Muscle of leg (tissue), 11 donors: Measurements from ENCODE around the gene C1orf105. TPM values are rescaled to one million over a fixed set of nuclear protein-coding genes. Genes with fewer than 3 reads are reported as not detected.

ENCODE experiments used
- DNase-seq: peaks from one replicate; pipeline ENCODE4 v3.0.0; 2013
- H3K27ac ChIP-seq: one replicate; pipeline ENCODE4 v1.5.1; 2013; ENCODE audit warnings: mild to moderate bottlenecking, low read length, control low read depth
- H3K27me3 ChIP-seq: one replicate; pipeline ENCODE4 v1.6.1; 2013; ENCODE audit warnings: low read length; ENCODE audit not compliant: control insufficient read depth, insufficient read depth
- H3K36me3 ChIP-seq: one replicate; pipeline ENCODE4 v1.6.1; 2013; ENCODE audit warnings: low read length; ENCODE audit not compliant: control insufficient read depth, insufficient read depth
- H3K4me1 ChIP-seq: one replicate; pipeline ENCODE4 v1.6.1; 2013; ENCODE audit warnings: low read length; ENCODE audit not compliant: control insufficient read depth, insufficient read depth
- H3K4me3 ChIP-seq: one replicate; pipeline ENCODE4 v1.5.1; 2013; ENCODE audit warnings: low read length, control low read depth
- H3K9me3 ChIP-seq: replicated peaks from 2 replicates; pipeline ENCODE4 v1.6.1; 2013; ENCODE audit warnings: low read depth, low read length; ENCODE audit not compliant: control insufficient read depth
- WGBS: methylation state at CpG from one replicate; pipeline ENCODE4 v1.1.5; 2013; ENCODE audit warnings: missing lambda C conversion rate; ENCODE audit not compliant: insufficient coverage; 5-methylcytosine and 5-hydroxymethylcytosine counted together
- polyA plus RNA-seq, 8 donors: library from polyadenylated mRNA; unstranded; fragments of 120-200 nt; gene quantifications; one replicate each; pipeline versions ENCODE4 v1.2.1 to v1.2.3, GENCODE V29; 2013; ENCODE audit warnings: inconsistent platforms in 1 of 8, low replicate concordance in 1 of 8; ENCODE audit not compliant: insufficient read length in 8 of 8, insufficient read depth in 1 of 8
- total RNA-seq: library from RNA; stranded (reverse); fragments of 120-200 nt; gene quantifications from one replicate; pipeline ENCODE4 v1.2.4, GENCODE V29; 2013

Gene C1orf105
- total and polyA plus RNA-seq, 9 donors: 85.2 to 174 (median 99.6) TPM

DNA sequence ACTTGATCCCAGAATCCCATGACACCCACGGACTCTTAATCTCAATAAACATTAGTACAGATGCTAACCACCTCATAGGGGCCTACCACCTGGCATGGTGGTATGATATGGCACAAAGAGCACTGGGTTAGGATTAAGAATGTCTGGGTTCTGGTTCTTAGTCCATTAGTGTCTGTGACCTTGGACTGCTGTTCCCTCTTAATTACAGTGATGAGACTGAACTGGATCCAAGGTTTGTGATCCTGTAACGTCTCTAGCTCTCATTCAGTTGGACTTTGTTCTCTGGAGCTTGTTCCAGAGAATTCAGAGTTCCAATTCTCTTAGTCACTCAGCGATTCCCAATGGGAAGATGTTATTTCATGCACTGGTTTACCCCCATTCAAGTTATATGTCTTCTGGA lies 47.0 kb downstream of the C1orf105 start:
- no peak overlapping the region for H3K4me3 ChIP-seq
- H3K36me3 ChIP-seq: no peaks in the 10 kb centered on the region
- H3K9me3 ChIP-seq: no peaks in the 10 kb centered on the region
- H3K27me3 ChIP-seq: no peaks in the 10 kb centered on the region
- WGBS: no CpG with 5 or more reads among the region's 3 CpGs
- peaks cover 8% of the 10 kb centered on the region for H3K4me1 ChIP-seq
- peak overlapping the region; percentile 24 for H3K27ac ChIP-seq
- DNase-seq: no peak

DNA sequence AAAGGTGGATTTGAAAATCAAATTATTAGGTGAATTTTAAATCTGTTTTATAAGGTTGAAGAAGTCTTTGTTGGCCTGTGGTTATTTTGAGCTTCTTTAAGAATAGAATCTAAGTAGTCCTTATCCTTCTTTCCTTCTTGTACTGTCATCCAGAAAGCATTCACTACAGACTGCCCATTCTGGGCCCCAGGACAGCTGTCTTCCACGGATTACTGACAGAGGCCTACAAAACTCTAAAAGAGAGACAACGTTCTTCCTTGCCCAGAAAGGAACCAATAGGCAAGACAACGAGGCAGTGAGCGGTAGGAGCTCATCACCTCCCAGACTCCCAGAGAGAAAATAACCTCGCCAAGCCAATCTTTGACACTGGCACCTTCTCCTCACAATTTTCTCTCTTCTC lies 47.8 kb downstream of the C1orf105 start:
- H3K27me3 ChIP-seq: no peaks in the 10 kb centered on the region
- DNase-seq: peak; percentile 48
- 61% methylated on average over 3 of the region's 5 CpGs for WGBS
- peaks cover 8% of the 10 kb centered on the region for H3K4me1 ChIP-seq
- H3K4me3 ChIP-seq: no peak overlapping the region
- no peaks in the 10 kb centered on the region for H3K36me3 ChIP-seq
- peak overlapping the region; percentile 1 for H3K27ac ChIP-seq
- no peaks in the 10 kb centered on the region for H3K9me3 ChIP-seq

DNA sequence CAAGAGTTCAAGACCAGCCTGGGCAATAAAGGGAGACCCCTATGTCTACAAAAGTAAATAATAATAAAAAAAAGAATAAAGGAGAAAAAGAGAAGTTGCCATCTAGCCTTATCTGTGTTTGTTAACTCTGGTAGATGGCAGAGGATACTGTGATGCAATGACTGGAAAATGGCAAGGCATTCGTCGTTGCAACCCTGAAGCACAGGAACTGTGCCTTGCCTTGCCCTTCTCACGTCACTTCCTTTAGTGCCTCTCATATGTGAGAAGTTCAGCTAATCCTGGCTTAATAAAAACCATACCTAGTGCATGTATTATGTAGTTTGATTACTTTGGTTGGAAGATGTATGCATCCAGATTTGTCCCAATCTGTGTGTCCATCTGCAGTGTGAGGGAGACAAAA lies 49.2 kb downstream of the C1orf105 start:
- DNase-seq: no peak
- H3K27ac ChIP-seq: no peak overlapping the region
- no peak overlapping the region for H3K4me3 ChIP-seq
- peaks cover 8% of the 10 kb centered on the region for H3K4me1 ChIP-seq
- H3K9me3 ChIP-seq: no peaks in the 10 kb centered on the region
- no peaks in the 10 kb centered on the region for H3K27me3 ChIP-seq
- WGBS: no CpG with 5 or more reads among the region's 3 CpGs
- no peaks in the 10 kb centered on the region for H3K36me3 ChIP-seq

DNA sequence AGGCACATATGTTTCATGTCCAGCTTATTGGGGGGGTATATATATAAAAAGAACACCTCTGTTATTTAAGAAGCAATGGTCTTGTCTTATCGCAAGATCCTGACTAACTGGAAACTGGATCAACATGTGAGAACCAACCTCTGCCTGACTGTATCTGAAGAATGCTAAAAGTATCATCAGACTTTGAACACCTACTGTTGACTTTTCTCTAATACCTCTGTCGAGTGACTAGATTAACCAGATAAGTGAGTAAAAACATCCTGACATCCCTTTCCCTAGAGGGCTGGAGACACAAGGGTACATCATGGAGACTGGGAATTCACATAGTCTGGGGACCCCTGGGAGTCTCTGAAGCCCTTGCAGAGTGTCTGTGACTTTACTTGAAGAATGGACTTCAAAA lies 49.7 kb downstream of the C1orf105 start:
- Histone ChIP-seq H3K27me3 (no peaks in the 10 kb centered on the region), H3K4me3 (no peak overlapping the region), H3K9me3 (no peaks in the 10 kb centered on the region), H3K27ac (no peak overlapping the region), H3K36me3 (no peaks in the 10 kb centered on the region), H3K4me1 (peaks cover 8% of the 10 kb centered on the region)
- no peak for DNase-seq
- no CpG with 5 or more reads among the region's 2 CpGs for WGBS

DNA sequence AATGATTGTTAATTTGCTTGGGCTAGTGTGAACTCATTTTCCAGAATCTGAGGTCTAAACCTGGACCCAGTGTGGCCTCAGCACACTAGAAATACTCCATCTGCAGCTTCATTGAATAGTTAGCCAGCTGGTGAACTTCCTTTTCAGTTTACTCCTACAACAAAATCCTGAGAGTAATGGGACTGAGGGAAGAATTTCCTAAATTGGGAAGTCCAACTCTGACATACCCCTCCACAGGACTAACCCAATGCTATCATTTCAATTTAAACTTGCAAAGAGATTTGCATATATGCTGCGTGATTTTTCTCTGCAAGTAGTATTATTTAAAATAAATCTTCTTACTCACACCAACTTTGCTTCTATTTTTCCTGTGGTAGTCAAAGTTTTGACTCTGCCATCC lies 51.2 kb downstream of the C1orf105 start:
- no peak overlapping the region for H3K4me3 ChIP-seq
- no CpG with 5 or more reads among the region's 1 CpG for WGBS
- H3K9me3 ChIP-seq: no peaks in the 10 kb centered on the region
- no peak overlapping the region for H3K27ac ChIP-seq
- H3K4me1 ChIP-seq: peaks cover 3% of the 10 kb centered on the region
- H3K27me3 ChIP-seq: no peaks in the 10 kb centered on the region
- no peak for DNase-seq
- H3K36me3 ChIP-seq: no peaks in the 10 kb centered on the region

DNA sequence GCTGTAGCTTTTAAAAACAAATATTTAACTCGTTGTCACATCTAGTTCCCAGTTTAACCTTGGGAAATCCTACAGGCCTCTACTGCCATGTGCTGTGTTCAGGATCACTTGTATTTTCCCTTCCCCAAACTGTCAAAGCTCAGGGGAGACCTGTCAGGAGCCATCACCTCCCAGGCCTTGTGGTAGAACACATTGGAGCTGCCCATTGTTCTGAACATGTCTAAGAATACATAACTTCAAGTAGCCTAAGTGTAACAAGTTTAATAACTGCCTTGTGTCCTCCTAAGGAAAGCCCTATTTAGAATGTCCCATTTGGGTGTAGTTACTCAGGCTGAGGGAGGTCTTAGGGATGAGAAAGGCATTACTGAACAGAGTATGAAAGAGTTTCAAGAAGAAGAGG lies 52.0 kb downstream of the C1orf105 start:
- Histone ChIP-seq H3K9me3 (no peaks in the 10 kb centered on the region), H3K36me3 (no peaks in the 10 kb centered on the region), H3K27ac (no peak overlapping the region), H3K27me3 (no peaks in the 10 kb centered on the region), H3K4me3 (no peak overlapping the region), H3K4me1 (no peaks in the 10 kb centered on the region)
- 67% methylated on average over 1 of the region's 1 CpG for WGBS
- DNase-seq: no peak

DNA sequence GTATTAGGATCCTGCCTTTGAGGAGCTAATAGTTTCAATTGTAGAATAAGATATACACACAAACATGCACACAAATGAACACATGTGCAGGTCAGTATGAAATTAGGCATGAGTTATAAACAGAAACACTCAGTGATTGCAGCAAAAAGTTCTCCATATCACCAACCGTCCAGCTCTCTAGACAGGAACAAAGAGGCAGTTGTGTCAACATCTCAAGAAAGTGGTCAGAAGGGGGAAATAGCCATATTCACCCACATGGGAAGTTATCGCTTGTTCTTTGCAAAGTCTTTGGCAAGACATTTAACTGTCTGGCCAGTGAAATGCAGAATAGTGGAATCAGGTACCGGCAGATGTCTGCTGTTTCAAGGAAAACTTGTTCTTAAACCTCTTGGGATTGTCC lies 52.8 kb downstream of the C1orf105 start:
- WGBS: 40% methylated on average over 1 of the region's 3 CpGs
- DNase-seq: no peak
- no peaks in the 10 kb centered on the region for H3K36me3 ChIP-seq
- no peaks in the 10 kb centered on the region for H3K9me3 ChIP-seq
- H3K4me3 ChIP-seq: no peak overlapping the region
- no peak overlapping the region for H3K27ac ChIP-seq
- no peaks in the 10 kb centered on the region for H3K4me1 ChIP-seq
- no peaks in the 10 kb centered on the region for H3K27me3 ChIP-seq

DNA sequence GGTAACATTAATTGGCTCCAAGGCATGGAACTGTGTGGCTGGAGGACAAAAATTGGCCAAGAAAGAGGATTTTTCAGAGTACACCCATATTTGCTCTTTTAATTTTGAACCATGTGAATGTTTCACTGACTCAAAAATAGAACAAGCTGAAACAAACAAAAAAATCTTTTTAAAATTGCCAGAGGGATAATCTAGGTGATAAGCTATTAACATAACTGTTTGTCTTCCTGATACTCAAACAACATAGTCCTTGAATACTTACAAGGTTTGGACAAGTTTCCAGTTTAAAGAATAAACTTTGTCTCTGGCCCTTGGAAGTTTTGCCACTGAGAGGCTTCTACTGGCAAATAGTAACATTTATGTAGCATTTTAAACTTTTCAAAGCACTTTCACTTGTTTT lies 53.4 kb downstream of the C1orf105 start:
- H3K4me1 ChIP-seq: no peaks in the 10 kb centered on the region
- no peaks in the 10 kb centered on the region for H3K36me3 ChIP-seq
- H3K27ac ChIP-seq: no peak overlapping the region
- no peaks in the 10 kb centered on the region for H3K27me3 ChIP-seq
- no peaks in the 10 kb centered on the region for H3K9me3 ChIP-seq
- no peak for DNase-seq
- H3K4me3 ChIP-seq: no peak overlapping the region

DNA sequence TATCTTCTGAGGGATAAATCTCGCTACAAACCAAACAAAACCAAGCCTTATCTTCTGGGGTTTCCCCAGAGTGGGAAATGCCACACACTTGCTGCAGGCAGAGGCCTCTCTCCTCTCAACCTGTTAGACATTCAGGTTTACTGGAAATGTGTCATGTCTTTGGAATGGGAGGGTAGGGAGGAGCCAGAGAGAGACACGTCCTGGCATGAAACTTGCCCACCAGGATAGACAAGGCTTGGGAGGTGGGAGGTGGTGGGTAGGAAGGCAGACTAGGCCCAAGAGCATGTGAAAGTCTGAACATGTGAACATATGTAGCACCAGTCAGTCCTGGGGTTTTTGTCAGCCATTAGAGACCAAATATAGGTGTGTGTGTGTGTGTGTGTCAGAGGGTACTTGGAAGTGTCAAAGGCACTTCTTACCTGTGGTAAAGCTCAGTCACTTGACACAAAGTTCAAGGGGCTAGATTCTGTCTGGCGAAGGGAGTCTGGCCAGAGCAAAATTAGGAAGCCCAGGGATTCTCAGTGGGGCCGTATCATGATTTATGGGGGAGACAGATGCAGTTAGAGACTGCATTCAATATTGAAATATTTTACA lies 55.8 kb downstream of the C1orf105 start:
- no peak for DNase-seq
- no peaks in the 10 kb centered on the region for H3K36me3 ChIP-seq
- no peaks in the 10 kb centered on the region for H3K27me3 ChIP-seq
- WGBS: 34% methylated on average over 2 of the region's 4 CpGs
- H3K4me3 ChIP-seq: no peak overlapping the region
- H3K27ac ChIP-seq: no peak overlapping the region
- no peaks in the 10 kb centered on the region for H3K9me3 ChIP-seq
- no peaks in the 10 kb centered on the region for H3K4me1 ChIP-seq

DNA sequence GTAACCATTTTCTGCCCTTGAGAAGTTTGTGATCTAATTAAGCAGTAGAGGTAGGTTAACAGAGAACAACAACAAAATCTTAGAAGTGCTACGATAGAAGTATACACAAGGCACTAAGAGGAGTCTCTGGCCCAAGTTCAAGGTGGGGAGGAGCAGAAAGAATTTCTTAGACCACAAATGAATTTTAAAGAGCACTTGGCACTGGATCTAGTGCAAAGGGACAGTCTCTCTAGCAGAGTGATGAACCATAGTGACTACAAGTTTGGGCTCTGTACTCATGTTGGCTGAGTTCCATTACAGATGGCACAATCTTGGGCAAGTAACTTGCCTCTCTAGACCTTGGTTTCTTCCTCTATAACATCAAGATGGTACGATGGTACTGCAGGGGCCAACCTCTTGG lies 56.7 kb downstream of the C1orf105 start:
- Histone ChIP-seq H3K27me3 (no peaks in the 10 kb centered on the region), H3K4me1 (no peaks in the 10 kb centered on the region), H3K36me3 (no peaks in the 10 kb centered on the region), H3K9me3 (no peaks in the 10 kb centered on the region), H3K4me3 (no peak overlapping the region), H3K27ac (no peak overlapping the region)
- WGBS: no CpG with 5 or more reads among the region's 2 CpGs
- no peak for DNase-seq

DNA sequence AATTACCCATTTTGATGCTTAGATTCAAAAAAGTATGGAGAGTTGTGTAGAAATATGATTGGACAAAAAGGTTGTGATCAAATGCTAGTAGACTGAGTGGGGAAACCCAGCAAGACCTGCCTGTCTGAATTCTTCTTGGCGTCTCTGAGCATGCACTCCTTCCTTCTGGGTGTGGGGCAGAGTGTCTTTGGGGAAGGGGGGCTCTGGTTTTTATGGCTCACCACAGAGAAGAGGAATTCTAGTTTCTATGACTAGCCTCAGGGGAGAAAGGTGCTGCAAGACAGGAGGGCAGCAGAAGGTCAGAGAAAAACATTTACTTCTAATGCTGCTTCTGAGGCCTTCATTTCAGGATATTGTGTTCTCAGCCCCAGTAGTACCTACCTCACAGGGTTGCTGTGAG lies 57.3 kb downstream of the C1orf105 start:
- no peaks in the 10 kb centered on the region for H3K27me3 ChIP-seq
- no peaks in the 10 kb centered on the region for H3K4me1 ChIP-seq
- DNase-seq: no peak
- no peaks in the 10 kb centered on the region for H3K9me3 ChIP-seq
- no peak overlapping the region for H3K4me3 ChIP-seq
- H3K36me3 ChIP-seq: no peaks in the 10 kb centered on the region
- no peak overlapping the region for H3K27ac ChIP-seq
- WGBS: 71% methylated on average over 1 of the region's 1 CpG
